ENCODE measurements around the gene SKIC8.

DNA sequence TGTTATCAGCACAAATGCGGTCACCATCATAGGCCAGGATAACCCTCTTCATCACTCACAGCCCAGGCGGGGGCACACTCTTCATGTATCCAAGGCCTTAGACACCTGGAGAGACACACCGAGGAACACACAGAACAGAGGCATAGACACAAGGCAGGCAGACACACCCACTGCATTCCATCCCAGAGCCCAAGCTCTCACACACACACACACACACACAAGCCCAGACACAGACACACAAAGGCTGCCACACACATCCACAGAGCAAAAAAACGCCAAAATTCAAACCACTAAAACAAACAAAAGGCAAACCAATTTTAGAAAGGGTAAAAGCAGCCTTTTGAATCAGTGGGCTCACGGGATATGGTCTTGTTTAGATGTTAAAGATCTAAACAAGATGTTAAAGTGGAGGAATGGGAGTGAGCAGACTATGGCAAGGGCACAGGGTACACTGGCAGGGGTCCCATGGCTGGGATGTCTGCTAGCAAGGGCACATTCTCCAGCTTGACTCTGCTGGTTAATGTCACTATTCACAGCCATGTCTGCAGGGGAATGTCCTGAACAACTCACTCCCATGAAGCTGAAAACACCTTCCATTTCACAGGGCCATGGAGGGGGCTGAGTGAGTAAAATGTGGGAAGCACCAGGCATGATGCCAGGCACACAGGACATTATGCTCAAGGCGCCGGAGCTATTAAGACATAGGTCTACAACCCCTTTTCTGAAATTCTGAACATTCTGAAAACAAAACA, 25.9 kb upstream of the SKIC8 start:
- TF ChIP-seq, protein P1, sequence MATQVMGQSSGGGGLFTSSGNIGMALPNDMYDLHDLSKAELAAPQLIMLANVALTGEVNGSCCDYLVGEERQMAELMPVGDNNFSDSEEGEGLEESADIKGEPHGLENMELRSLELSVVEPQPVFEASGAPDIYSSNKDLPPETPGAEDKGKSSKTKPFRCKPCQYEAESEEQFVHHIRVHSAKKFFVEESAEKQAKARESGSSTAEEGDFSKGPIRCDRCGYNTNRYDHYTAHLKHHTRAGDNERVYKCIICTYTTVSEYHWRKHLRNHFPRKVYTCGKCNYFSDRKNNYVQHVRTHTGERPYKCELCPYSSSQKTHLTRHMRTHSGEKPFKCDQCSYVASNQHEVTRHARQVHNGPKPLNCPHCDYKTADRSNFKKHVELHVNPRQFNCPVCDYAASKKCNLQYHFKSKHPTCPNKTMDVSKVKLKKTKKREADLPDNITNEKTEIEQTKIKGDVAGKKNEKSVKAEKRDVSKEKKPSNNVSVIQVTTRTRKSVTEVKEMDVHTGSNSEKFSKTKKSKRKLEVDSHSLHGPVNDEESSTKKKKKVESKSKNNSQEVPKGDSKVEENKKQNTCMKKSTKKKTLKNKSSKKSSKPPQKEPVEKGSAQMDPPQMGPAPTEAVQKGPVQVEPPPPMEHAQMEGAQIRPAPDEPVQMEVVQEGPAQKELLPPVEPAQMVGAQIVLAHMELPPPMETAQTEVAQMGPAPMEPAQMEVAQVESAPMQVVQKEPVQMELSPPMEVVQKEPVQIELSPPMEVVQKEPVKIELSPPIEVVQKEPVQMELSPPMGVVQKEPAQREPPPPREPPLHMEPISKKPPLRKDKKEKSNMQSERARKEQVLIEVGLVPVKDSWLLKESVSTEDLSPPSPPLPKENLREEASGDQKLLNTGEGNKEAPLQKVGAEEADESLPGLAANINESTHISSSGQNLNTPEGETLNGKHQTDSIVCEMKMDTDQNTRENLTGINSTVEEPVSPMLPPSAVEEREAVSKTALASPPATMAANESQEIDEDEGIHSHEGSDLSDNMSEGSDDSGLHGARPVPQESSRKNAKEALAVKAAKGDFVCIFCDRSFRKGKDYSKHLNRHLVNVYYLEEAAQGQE (IDR thresholded peaks at IDR 0.05; ENCODE audit: insufficient read depth in 1 of 2, low read depth in 2 of 2, low read length in 2 of 2), result no peak
- no peak for TF ChIP-seq SIN3A (IDR thresholded peaks at IDR 0.05; ENCODE audit: borderline replicate concordance, insufficient read depth, low read length)

All from PFSK-1 (cell line).